Natural killer cell (primary cell): ENCODE results near the gene ZNF32. TPM values are rescaled to one million over a fixed set of nuclear protein-coding genes. Genes with fewer than 3 reads are reported as not detected.

Experiments
- ATAC-seq, 3 donors: fragments of 150-1000 bp in 2 of 3; fragments of 200-7000 bp in 1 of 3; cut with Tn5 transposase; 1 replicate in 1 of 3; 2 replicates in 2 of 3; pipeline ENCODE4 v1.10.0; 2021; ENCODE audit warnings: mild to moderate bottlenecking in 2 of 3, moderate library complexity in 2 of 3
- DNase-seq, 2 donors: peaks; one replicate each; pipeline versions ENCODE4 v3.0.0 to v3.0.0-alpha.2; 2013 to 2021; ENCODE audit warnings: mixed read lengths in 1 of 2
- H3K27ac ChIP-seq: one replicate; pipeline ENCODE4 v1.5.1; 2013; ENCODE audit warnings: mild to moderate bottlenecking, low read length
- H3K27me3 ChIP-seq: one replicate; pipeline ENCODE4 v1.6.1; 2013; ENCODE audit warnings: low read length; ENCODE audit not compliant: control insufficient read depth, insufficient read depth
- H3K36me3 ChIP-seq: one replicate; pipeline ENCODE4 v1.6.1; 2013; ENCODE audit warnings: low read length; ENCODE audit not compliant: control insufficient read depth, insufficient read depth
- H3K4me1 ChIP-seq: one replicate; pipeline ENCODE4 v1.6.1; 2013; ENCODE audit warnings: low read length; ENCODE audit not compliant: control insufficient read depth, insufficient read depth
- H3K4me3 ChIP-seq: one replicate; pipeline ENCODE4 v1.5.1; 2013; ENCODE audit warnings: low read length
- H3K9me3 ChIP-seq: one replicate; pipeline ENCODE4 v1.6.1; 2013; ENCODE audit warnings: low read length; ENCODE audit not compliant: control insufficient read depth, insufficient read depth
- H3K27ac Mint-ChIP-seq, 2 donors: one replicate each; pipeline ENCODE4 v1.8.0; 2022; ENCODE audit warnings: mild to moderate bottlenecking in 2 of 2, mixed read lengths in 2 of 2, moderate library complexity in 1 of 2
- H3K27me3 Mint-ChIP-seq, 2 donors: one replicate each; pipeline ENCODE4 v1.8.0; 2022; ENCODE audit warnings: low read depth in 2 of 2, mixed read lengths in 2 of 2
- H3K36me3 Mint-ChIP-seq: one replicate; pipeline ENCODE4 v1.8.0; 2022; ENCODE audit warnings: mixed read lengths
- H3K4me1 Mint-ChIP-seq, 2 donors: one replicate each; pipeline ENCODE4 v1.8.0; 2022; ENCODE audit warnings: mixed read lengths in 2 of 2
- H3K4me3 Mint-ChIP-seq: one replicate; pipeline ENCODE4 v1.8.0; 2022; ENCODE audit warnings: mild to moderate bottlenecking, moderate library complexity, mixed read lengths
- H3K9me3 Mint-ChIP-seq, 2 donors: one replicate each; pipeline ENCODE4 v1.8.0; 2022; ENCODE audit warnings: mixed read lengths in 2 of 2
- WGBS: methylation state at CpG from one replicate; pipeline ENCODE4 v1.1.7; 2013; ENCODE audit warnings: missing lambda C conversion rate; ENCODE audit not compliant: insufficient coverage; 5-methylcytosine and 5-hydroxymethylcytosine counted together
- intact Hi-C: fragments of 100-400 bp; cut with micrococcal nuclease; formaldehyde crosslinking; loops from one replicate; pipeline ENCODE4 v1.14.2; 2022
- total RNA-seq, 4 donors: library from RNA; stranded (reverse); fragments of 120-200 nt in 1 of 4; gene quantifications; one replicate each; pipeline versions ENCODE4 v1.2.3 to v1.2.4, GENCODE V29; 2013 to 2022
- TF ChIP-seq, protein P1 (sequence below): fragments of 200-600 bp; IDR thresholded peaks from one replicate; pipeline ENCODE4 v1.8.0; 2022; ENCODE audit warnings: antibody characterized with exemption

The ZNF32 gene
- total RNA-seq, 3 donors from 2014 or later (not counting 1 experiment from before 2014, with no cell fraction given), result 19.1 to 28.9 (median 26.2) TPM

DNA sequence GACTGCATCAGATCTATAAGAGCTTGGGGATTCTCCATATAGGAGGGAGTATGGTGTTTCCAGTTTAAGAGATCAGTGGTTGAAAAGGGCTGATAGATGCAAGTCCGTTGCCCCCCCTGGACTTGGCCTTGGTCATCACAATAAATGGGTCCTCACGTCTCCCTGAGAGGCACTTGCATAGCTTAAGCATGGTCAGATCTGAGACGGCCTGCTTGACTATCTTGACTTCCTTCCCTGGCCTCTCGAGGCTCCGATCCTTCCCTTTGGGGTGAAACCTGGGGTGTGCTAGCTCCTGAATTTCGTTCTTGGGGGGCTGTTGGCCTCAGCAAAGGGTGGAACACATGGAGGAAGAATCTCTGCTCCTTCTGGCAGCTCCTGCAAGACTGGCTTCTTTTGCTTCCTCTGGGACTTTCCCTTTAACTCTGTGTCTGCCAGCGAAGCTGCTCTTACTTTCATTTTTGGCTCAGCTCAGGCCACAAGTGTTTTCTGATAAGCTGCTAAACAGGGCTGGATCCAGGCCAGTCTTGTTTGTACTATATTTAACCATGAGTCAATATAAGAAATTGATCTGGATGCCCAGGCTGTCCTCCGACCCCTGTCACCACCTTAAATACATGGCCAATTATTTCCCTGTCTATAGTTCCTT is 53.6 kb downstream of the ZNF32 start:
- Histone ChIP-seq H3K27me3 (no peaks in the 10 kb centered on the region), H3K9me3 (peaks cover 5% of the 10 kb centered on the region), H3K27ac (peak overlapping the region; percentile 59), H3K36me3 (no peaks in the 10 kb centered on the region), H3K4me3 (peak overlapping the region; percentile 18), H3K4me1 (peaks cover 48% of the 10 kb centered on the region)
- H3K27ac Mint-ChIP-seq, result peak overlapping the region; percentile 84 to 90
- H3K4me3 Mint-ChIP-seq, result peak overlapping the region; percentile 92
- intact Hi-C loops, result loop anchor here (2.0 kb wide), 1 partner anchor 20 kb away; the partner anchor contains the start of gene ZNF239
- TF ChIP-seq, protein P1, sequence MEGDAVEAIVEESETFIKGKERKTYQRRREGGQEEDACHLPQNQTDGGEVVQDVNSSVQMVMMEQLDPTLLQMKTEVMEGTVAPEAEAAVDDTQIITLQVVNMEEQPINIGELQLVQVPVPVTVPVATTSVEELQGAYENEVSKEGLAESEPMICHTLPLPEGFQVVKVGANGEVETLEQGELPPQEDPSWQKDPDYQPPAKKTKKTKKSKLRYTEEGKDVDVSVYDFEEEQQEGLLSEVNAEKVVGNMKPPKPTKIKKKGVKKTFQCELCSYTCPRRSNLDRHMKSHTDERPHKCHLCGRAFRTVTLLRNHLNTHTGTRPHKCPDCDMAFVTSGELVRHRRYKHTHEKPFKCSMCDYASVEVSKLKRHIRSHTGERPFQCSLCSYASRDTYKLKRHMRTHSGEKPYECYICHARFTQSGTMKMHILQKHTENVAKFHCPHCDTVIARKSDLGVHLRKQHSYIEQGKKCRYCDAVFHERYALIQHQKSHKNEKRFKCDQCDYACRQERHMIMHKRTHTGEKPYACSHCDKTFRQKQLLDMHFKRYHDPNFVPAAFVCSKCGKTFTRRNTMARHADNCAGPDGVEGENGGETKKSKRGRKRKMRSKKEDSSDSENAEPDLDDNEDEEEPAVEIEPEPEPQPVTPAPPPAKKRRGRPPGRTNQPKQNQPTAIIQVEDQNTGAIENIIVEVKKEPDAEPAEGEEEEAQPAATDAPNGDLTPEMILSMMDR, result no peak
- H3K9me3 Mint-ChIP-seq, result peaks cover 0 to 2% of the 10 kb centered on the region in 2 donors
- peak; percentile 83 to 85 (median 84) for ATAC-seq
- DNase-seq, result peak in 1 of 2 donors; percentile 72
- H3K27me3 Mint-ChIP-seq, result no peaks in the 10 kb centered on the region
- H3K4me1 Mint-ChIP-seq, result peaks cover 50% of the 10 kb centered on the region in 2 donors
- H3K36me3 Mint-ChIP-seq, result peaks cover 6% of the 10 kb centered on the region
- WGBS, result 3% methylated on average over 8 of the region's 8 CpGs

Other genes starting within 250 kb of the ZNF32 start
- gene HNRNPF, start 239.7 kb downstream of the ZNF32 start, total RNA-seq, result 100 to 1,000 TPM; 122 to 160 (median 125) TPM
- gene ZNF487, start 211.8 kb downstream of the ZNF32 start, total RNA-seq, result 10 to 100 TPM; 19.1 to 30.8 (median 22.8) TPM
- gene ZNF239, start 74.3 kb downstream of the ZNF32 start, total RNA-seq, result 1 to 10 TPM in 1 of 3 donors, under 1 TPM in 2; 0.85 to 1.4 (median 0.94) TPM
- gene ZNF485, start 42.4 kb downstream of the ZNF32 start, total RNA-seq, result 1 to 10 TPM; 1.1 to 2.8 (median 1.4) TPM